ENCODE data around the gene ZNF318.

Gene ZNF318

DNA sequence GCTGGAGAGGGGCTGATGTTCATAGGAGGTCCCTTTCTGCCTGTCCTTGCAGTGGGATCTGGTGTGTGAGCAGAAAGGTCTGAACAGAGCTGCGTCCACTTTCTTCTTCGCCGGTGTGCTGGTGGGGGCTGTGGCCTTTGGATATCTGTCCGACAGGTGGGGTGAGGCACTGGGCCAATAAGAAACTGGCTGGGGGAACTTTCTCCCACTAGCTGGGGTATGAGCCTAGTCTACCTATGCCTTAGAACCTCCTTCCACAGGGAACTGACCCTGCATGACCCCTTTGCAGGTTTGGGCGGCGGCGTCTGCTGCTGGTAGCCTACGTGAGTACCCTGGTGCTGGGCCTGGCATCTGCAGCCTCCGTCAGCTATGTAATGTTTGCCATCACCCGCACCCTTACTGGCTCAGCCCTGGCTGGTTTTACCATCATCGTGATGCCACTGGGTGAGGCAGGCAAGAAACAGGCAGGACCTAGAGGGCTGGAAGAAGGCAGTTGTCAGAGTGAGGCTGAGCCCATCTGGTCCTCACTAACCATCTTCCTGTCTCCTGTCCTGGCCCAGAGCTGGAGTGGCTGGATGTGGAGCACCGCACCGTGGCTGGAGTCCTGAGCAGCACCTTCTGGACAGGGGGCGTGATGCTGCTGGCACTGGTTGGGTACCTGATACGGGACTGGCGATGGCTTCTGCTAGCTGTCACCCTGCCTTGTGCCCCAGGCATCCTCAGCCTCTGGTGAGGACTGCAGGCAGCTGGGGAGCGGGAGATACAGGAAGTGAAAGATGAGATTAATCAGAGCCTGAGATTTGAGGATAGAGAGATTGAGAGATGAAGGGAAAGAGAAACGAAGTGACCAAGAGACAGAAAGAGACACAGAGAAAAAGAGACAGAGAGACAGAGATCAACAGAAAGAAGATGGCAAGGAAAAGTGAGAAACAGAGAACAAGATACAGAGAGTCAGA lies 69.8 kb downstream of the ZNF318 start:
- no peak for DNase-seq

DNA sequence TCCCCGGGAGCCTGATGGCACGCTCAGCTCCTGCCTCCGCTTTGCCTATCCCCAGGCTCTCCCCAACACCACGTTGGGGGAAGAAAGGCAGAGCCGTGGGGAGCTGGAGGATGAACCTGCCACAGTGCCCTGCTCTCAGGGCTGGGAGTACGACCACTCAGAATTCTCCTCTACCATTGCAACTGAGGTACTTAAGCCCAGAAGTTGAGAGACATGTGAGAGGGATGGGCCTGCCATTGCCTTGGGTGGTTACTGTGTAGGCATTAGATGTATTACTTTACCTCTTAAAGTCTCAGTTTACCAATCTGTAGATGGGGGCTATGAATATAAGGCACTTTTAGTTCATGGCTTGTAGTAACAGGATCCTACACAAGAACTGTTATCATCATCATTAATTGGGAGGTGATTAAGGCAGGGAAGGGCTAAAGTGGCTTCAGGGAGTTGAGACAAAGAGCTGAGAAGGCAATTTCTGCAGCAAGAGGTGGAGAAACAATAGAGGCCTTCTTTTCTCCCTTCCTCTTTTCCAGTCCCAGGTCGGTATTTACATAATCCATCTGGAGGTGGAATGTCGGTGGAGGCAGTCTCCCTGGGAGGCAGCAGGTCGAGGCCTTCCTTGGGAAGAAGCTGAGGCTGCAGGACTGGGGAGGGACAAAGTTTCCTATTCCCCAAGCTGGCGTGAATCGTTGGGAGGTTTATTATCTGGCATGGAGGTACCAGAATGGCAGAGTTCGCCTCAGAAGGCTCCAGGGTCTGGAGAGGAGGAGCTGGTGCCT lies 70.7 kb downstream of the ZNF318 start:
- no peak for DNase-seq

DNA sequence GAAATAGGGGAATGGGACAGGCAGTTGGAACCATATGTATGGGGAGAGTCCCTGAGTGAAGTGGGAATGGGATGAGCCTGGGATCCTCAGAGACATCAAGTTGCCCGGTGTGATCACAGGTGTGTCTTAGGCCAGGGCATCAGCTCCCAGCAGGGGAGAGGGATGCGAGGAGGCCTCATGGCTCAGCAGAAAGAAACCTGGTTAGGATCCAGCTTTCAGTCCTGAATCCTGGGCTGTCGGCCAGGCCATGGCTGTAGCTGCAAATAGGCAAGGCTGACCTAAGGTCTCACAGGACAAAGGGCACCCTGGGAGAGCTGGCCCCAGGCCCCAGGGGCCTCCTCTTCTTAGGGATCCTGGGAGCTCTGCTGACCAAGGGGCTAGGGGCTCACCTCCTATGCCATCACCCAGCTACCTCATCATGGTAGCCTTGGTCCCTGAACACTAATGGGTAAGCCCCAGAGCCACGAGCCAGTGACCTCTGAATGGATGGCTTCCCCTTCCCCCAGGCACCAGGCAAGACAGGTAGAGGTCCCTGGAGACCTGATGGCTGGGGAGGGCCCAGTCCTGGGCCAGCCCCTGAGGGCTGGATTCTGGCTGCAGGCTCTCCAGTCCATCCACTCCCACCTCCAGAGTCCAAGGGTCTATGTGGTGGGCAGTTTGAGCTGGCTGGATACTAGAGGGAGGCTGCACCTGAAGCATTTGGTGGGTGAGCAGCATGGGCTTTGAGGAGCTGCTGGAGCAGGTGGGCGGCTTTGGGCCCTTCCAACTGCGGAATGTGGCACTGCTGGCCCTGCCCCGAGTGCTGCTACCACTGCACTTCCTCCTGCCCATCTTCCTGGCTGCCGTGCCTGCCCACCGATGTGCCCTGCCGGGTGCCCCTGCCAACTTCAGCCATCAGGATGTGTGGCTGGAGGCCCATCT lies 71.5 kb downstream of the ZNF318 start, which contains the start of gene SLC22A7:
SLC22A7 (plus strand) TSS at position 617 of the 921 bp plus-strand sequence; CDS start at position 716, 99 bp downstream.
- no peak for DNase-seq

DNA sequence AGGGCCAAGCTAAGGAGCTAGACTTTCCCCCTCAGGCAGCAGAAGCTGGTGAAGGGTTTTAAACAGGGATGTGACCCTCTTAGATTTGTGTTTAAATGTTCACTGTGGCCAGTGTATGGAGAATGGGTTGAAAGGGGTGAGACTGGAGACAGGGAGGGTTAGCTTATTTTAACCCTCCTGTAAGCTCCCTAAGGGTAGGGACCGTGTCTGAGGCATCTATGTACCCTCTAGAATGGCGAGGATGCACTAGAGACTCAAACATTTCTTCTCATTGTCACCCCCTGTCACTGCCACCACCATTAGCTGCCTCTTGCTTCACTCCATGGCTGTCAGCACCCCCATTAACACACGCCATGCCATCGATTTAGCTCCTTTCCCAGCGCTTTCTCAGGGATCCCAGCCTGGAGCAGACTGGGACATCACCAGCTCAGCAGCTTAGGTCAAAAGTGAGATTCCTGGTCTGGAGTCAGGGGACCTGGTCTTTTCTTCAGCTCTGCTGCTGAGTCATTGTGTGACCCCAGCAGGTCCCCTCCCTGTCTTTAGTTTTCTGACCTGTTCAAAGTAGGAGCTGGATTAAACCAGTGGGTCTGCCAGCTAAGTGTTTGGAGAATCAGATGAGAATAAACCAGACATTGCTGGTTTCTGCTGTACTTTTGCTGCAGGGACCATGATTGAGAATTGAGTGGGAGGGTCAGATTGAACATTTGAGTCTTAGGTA lies 72.5 kb downstream of the ZNF318 start:
- no peak for DNase-seq

DNA sequence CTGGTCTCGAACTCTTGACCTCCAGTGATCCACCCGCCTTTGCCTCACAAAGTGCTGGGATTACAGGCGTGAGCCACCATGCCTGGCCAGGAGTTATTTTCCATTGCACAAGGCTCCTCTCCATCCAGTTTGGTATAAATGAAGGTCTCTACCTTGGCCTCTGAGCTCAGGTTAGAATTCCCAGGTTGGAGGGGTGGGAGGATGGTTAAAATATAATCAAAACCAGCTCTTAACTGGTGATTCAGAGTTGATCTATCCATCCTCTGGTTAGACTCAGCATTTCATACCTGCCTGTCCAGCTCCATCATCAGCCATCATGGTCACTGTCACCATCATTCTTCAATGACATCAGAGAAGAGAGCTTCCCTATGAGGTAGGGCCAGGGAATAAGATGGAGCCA lies 74.0 kb downstream of the ZNF318 start:
- no peak for DNase-seq

DNA sequence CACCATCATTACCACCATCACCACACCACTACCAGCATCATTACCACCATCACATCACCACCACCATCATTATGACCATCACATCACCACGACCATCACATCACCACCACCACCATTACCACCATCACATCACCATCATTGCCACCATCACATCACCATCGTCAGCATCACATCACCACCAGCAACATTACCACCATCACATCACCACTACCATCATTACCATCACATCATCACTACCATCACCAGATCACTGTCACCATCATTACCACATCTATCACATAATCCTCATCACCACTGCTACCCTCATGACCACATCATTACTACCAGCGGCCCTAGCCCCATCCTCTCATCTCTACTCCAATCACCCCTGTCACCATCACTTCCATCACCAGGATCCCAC lies 74.9 kb downstream of the ZNF318 start:
- no peak for DNase-seq

DNA sequence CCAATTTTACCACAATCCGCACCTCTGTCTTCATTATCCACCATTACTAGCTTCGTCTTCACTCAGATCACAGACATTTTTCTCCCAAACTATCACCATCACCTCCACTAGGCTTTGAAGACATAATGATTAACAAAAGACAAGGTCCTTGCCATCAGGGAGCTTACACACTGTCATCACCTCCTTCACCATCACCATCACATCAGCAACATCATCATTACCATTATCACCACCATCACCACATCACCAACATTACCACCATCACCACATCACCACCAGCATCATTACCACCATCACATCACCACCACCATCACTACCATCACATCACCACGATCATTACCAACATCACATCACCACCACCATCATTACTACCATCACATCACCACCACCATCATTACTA lies 75.7 kb downstream of the ZNF318 start:
- no peak for DNase-seq

DNA sequence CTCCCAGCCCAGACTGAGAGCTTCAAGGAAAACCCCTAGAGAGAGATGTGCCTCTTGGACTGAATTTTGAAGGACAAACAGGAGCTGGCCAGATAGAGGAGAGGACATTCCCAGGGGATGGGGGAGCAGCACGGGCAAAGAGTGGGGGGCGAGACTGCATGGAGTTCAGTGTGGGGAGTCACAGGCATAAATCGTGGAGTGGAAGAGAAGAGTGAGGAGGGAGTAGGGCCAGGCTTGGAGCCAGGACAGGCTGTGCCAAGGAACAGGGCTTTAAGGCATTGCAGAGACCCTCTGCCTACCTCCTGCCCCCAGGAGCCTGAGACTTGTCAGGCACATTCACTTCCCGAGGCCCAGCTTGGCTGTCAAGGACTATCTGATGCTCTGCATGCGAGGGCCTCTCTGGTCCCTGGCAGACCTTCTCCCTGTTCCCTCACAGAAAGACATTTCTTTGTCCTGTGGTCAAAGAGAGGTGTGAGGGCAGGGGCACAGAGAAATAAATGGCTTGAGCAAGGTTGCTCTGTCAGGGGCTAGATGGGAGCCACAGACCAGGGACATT lies 76.6 kb downstream of the ZNF318 start:
- DNase-seq, result no peak

DNA sequence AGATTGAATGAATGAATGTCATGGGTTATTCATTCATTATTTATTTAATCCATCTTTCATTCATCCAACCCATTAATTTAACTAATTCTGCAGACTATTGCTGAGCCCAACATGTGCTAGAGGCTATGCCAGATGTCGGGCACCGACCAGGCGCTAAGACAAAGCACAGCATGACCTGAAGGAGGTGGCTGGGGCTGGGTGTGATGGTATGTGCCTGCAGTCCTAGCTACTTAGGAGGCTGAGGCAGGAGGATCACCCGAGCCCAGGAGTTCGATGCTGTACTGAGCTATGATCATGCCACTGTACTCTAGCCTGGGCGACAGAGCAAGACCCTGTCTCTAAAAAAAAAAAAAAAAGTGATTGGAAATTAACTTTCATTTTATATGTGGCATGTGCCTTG lies 77.1 kb downstream of the ZNF318 start:
- no peak for DNase-seq

DNA sequence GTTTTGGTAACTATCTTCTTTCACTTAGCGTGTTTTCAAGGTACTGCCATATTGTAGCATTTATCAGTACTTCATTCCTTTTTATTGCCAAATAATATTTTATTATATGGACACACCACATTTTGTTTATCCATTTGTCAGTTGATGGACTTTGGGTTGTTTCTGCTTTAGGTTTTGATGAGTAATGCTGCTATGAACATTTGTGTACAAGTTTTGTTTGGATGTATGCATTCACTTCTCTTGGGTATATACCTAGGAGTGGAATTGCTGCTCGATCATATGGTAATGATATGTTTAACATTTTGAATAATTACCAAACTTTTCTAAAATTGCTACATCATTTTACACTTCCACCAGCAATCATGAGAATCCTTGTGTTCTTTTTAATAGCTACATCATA lies 77.7 kb downstream of the ZNF318 start:
- DNase-seq, result no peak

DNA sequence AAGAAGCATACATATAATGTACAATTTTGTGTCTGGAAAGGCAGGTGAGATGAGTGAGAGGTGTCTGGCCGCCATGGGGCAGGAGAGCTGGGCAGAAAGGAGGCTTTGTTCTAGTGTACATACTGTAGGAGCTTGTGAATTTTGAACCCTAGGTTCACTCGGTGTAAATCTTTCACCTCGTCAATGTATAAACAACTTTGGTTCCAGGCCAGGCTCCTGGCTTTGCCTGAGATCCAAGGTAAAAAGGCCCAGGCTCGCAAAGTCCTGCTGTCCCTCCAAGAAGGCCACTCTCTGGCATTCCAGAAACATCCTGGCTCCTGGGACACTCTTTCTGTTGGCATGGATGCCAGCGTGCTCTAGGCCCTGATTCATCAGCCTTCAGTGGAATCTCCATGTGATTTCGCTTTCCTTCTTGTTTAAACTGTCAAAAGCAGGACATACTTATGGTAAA lies 78.5 kb downstream of the ZNF318 start:
- DNase-seq, result no peak

DNA sequence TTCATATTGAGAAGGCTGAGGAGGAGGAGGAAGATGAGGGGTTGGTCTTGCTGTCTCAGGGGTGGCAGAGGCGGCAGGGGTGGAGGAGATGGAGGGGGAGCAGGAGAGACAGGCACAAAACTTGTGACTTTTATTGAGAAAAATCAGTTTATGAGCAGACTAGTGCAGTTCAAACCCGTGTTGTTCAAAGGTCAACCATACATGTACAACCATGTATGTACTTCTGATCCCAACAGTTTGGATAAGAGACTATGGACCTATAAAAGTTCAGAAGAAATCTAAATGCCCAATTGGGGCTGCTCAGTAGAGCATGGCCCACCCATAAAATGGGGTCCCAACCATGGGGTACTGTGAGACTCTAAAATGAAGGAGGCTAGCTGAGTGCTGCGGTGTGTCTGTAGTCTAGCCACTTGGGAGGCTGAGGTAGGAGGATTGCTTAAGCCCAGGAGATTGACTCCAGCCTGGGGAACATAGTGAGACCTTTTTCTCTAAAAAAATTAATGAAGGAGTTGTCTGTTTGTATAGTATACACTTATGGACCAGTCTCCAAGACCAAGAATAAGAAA lies 79.0 kb downstream of the ZNF318 start:
- DNase-seq, result no peak

DNA sequence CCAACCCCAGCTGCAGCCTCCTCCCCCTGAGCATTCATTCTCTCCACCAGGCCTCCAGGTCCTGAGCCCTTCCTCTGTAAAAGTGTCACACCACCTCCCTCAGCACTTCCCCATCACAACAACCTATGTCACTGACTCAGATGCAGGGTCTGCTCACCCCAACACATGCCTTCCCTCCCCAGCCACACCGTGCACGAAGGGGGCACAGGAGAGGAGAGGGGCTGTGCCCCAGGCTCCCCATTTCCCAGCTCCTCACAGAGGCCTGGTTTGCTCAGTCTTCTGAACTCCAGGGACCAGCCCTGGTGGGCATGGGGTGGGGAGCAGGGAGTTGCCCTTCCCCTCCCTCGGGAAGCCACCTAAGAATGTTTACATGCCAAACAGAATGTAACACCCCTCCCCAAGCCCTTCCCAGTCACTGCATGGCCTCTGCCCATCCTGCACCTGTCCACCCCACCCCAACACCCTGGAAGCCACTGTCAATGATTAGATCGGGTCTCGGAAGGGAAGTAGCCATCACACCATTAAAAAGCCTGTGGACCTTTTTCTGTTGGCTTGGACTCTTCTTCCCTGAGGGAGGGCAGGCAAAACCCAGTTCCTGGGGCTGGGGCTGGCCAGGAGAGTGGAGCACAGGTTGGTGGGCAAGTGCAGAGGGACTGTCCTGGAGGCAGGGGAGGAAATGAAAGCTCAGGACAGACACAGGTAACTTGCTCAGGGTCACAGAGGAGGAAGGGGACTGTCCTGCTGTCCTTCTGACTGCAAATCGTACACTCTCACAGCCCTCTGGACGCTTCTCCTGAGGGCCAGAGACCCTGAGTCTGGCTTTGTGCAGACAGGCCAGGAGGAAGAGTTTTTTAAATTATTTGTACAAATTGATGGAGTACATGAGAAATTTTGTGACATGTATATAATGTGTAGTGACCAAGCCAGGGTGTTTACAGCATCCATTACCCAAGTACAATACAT lies 81.4 kb downstream of the ZNF318 start:
- no peak for DNase-seq

DNA sequence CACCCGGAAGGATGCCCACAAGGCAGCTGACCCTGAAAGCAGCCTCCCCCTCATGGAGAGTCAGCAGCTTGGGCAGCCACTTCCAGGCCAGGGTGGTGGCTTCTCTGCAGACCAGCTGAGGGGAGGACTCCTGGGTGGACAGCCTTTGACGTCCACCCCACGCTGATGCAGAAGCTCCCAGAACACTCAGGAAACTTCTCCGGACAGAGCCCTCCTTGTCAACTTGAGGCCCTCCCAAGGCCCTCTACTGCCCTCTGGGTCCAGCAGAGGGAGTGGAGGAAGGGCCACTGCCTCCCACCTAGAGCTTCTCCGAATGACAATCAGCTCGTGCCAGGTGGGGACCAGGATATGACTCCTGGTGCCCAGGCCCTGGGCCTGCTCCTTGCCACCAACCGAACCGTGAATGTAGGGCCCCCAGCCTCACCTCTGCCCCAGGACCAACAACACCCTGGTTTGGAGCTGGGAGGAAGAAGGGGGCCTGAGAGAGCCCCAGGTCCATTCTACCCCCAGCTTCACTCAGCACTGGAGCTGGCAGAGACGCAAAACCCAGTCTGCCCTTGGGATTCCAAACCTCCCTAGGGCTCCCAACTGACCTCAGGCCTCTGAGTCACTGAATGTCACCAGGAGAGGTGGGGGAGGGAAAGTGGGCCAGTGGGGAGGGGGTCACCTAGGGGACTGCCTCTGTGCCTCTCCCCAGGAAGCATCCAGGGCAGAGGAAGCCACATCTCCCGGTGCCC lies 82.3 kb downstream of the ZNF318 start:
- no peak for DNase-seq

DNA sequence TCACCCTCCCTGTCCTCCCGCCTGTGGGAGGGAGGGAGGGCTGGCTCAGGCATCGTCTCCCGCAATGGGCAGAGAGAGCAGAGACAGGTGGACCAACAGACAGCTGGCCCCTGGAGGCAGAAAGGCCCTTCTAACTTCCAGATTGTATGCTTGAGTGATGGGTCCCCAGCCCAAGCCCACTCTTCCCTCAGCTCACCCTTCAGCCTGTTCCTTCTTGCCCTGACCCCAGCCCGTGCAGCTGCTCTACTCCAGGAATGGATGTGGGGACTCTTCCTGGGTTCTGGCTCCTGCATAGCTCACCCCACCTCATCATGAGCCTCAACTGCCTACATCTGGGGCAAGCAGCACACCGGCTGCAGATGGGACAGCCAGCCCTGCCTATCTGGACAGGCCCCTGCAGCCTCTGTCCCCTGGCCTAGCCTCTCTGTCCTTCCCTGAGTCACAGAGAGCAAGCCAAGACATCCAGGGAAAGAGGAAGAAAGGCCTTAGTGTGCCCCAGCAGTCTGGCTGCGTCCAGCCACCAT lies 82.9 kb downstream of the ZNF318 start:
- no peak for DNase-seq
